Measurements from ENCODE around the gene UEVLD.

The UEVLD gene

GRCh38 chr11:18498039-18498438 is 90.5 kb downstream of the UEVLD start:
- no peak for DNase-seq (ENCODE audit: low read depth)

- no peak for DNase-seq (ENCODE audit: low read depth)
These were observed 92.8 kb downstream of the UEVLD start for GRCh38 chr11:18495703-18496102.

- DNase-seq (ENCODE audit: low read depth), result no peak
These were observed 93.3 kb downstream of the UEVLD start for GRCh38 chr11:18495271-18495670.

- no peak for DNase-seq (ENCODE audit: low read depth)
These were observed 95.2 kb downstream of the UEVLD start for GRCh38 chr11:18493310-18493709.

GRCh38 chr11:18492888-18493287 is 95.6 kb downstream of the UEVLD start:
- no peak for DNase-seq (ENCODE audit: low read depth)

GRCh38 chr11:18491924-18492323 is 96.6 kb downstream of the UEVLD start:
- DNase-seq (ENCODE audit: low read depth), result no peak

GRCh38 chr11:18490736-18491485 is 97.6 kb downstream of the UEVLD start:
- DNase-seq (ENCODE audit: low read depth), result no peak

GRCh38 chr11:18490319-18490718 is 98.2 kb downstream of the UEVLD start:
- peak; percentile 7 for DNase-seq (ENCODE audit: low read depth)

GRCh38 chr11:18485913-18486528 is 102.5 kb downstream of the UEVLD start:
- no peak for DNase-seq (ENCODE audit: low read depth)
